Activated CD8-positive, alpha-beta memory T cell treated with anti-CD3 and anti-CD28 coated beads for 1 hour (primary cell): ENCODE data around the gene LRRC4B.
"Not testable (repeated sequence)": the region's sequence is repeated elsewhere in the genome, so short reads cannot be mapped to it uniquely, and the experiment has no call there.

ENCODE experiments used
- DNase-seq, 2 donors: peaks; one replicate each; pipeline ENCODE4 v3.0.0-alpha.2; 2020; ENCODE audit warnings: low read depth in 1 of 2; ENCODE audit errors: extremely low read depth in 1 of 2

Gene LRRC4B

GRCh38 chr19:50567882-50568727 lies at the start of gene LRRC4B:
LRRC4B (minus strand) TSS chr19:50568435; CDS start chr19:50548838, 19,597 bp downstream.
- no peak for DNase-seq

- DNase-seq, result not testable (repeated sequence)
Measured at GRCh38 chr19:50612504-50613404, 44.5 kb upstream of the LRRC4B start.

GRCh38 chr19:50607874-50608785 lies 39.9 kb upstream of the LRRC4B start:
- DNase-seq, result peak; percentile 42 to 44

GRCh38 chr19:50607388-50607787 lies 39.2 kb upstream of the LRRC4B start:
- no peak for DNase-seq

GRCh38 chr19:50606059-50606836 lies 38.0 kb upstream of the LRRC4B start:
- not testable (repeated sequence) for DNase-seq

GRCh38 chr19:50604264-50605073 lies 36.2 kb upstream of the LRRC4B start:
- not testable (repeated sequence) for DNase-seq

- DNase-seq, result no peak
Measured at GRCh38 chr19:50602935-50603334, 34.7 kb upstream of the LRRC4B start.

GRCh38 chr19:50602496-50602895 lies 34.3 kb upstream of the LRRC4B start:
- no peak for DNase-seq

- DNase-seq, result no peak
Measured at GRCh38 chr19:50602089-50602422, 33.8 kb upstream of the LRRC4B start.

- no peak for DNase-seq
Measured at GRCh38 chr19:50601407-50602088, 33.3 kb upstream of the LRRC4B start.

- no peak for DNase-seq
Measured at GRCh38 chr19:50599427-50599826, 31.2 kb upstream of the LRRC4B start.

GRCh38 chr19:50590191-50590590 lies 22.0 kb upstream of the LRRC4B start:
- DNase-seq, result no peak

- DNase-seq, result not testable (repeated sequence)
Measured at GRCh38 chr19:50581795-50582660, 13.8 kb upstream of the LRRC4B start.

GRCh38 chr19:50580970-50581634 lies 12.9 kb upstream of the LRRC4B start:
- no peak for DNase-seq

- DNase-seq, result no peak
Measured at GRCh38 chr19:50580240-50580639, 12.0 kb upstream of the LRRC4B start.

GRCh38 chr19:50576769-50577168 lies 8.5 kb upstream of the LRRC4B start:
- DNase-seq, result not testable (repeated sequence)
